ENCODE results near the gene NEXN. TPM values are rescaled to one million over a fixed set of nuclear protein-coding genes. Genes with fewer than 3 reads are reported as not detected.

Gene NEXN
- total RNA-seq, 1 donor, result 16.8 TPM

DNA sequence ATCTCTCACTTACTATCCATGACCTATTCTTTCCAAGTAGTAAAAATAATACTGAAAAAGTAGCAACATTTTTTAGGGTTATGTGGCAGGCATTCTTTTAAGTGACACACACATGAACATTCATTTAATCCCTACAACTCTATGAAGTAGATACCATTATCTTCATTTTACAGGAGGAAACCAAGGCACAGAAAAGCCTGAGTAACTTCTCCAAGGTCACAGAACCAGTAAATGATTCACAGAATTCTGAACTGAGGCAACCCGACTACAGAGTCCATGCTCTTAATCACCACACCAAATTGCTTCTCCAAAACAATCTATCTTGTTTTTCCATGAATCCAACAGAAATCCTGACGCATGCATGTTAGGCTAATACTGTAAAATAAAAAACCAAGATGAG is 73.0 kb downstream of the NEXN start:
- TF ChIP-seq, protein P1, sequence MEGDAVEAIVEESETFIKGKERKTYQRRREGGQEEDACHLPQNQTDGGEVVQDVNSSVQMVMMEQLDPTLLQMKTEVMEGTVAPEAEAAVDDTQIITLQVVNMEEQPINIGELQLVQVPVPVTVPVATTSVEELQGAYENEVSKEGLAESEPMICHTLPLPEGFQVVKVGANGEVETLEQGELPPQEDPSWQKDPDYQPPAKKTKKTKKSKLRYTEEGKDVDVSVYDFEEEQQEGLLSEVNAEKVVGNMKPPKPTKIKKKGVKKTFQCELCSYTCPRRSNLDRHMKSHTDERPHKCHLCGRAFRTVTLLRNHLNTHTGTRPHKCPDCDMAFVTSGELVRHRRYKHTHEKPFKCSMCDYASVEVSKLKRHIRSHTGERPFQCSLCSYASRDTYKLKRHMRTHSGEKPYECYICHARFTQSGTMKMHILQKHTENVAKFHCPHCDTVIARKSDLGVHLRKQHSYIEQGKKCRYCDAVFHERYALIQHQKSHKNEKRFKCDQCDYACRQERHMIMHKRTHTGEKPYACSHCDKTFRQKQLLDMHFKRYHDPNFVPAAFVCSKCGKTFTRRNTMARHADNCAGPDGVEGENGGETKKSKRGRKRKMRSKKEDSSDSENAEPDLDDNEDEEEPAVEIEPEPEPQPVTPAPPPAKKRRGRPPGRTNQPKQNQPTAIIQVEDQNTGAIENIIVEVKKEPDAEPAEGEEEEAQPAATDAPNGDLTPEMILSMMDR (IDR thresholded peaks at IDR 0.05; ENCODE audit: insufficient read depth, low read depth, low read length), result no peak
- DNase-seq (ENCODE audit: low read depth), result no peak
- no peak overlapping the region for H3K4me3 ChIP-seq (ENCODE audit: low read depth, low read length)

DNA sequence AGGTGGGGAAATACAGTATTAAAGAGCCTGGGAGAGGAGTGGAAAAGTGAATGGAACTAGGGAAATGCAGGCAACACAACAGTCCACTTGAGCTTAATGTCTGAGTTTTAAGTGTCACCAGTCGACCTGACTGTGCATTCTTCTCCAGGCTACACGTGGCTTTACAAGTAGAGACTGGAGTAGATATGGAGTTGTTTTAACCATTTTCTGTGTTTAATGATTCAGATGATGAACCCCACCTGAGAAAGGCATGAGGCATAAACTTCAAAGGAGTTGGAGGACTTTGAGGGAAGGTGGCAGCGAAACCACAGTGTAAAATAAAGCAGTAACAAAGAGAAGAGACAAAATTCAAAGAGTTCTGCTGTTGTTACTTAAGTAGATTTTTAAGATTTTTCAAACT is 77.9 kb downstream of the NEXN start:
- DNase-seq (ENCODE audit: low read depth), result no peak
- TF ChIP-seq, protein P1 (IDR thresholded peaks at IDR 0.05; ENCODE audit: insufficient read depth, low read depth, low read length), result no peak

DNA sequence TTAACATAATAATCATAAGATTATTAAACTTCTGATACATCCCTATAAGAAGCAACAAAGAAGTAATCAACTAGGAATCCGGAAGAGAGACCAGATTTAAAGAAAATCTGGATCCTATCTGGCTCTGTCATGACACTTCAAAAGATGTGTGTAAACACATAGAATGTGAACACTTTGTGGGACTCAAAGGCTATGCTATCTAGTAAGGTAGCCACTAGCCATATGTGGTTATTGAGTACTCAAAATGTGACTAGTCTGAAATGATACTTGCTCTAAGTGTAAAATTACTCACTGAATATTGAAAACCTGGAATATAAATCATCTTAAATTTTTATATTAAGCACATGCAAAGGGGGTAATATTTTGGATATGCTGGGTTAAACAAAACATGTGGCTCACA is 81.8 kb downstream of the NEXN start:
- no peak for DNase-seq (ENCODE audit: low read depth)
- TF ChIP-seq, protein P1 (IDR thresholded peaks at IDR 0.05; ENCODE audit: insufficient read depth, low read depth, low read length), result no peak
- H3K4me3 ChIP-seq (ENCODE audit: low read depth, low read length), result no peak overlapping the region

More for the DNA sequence above, 77.9 kb downstream of the NEXN start:
- no peak overlapping the region for H3K4me3 ChIP-seq (ENCODE audit: low read depth, low read length)

DNA sequence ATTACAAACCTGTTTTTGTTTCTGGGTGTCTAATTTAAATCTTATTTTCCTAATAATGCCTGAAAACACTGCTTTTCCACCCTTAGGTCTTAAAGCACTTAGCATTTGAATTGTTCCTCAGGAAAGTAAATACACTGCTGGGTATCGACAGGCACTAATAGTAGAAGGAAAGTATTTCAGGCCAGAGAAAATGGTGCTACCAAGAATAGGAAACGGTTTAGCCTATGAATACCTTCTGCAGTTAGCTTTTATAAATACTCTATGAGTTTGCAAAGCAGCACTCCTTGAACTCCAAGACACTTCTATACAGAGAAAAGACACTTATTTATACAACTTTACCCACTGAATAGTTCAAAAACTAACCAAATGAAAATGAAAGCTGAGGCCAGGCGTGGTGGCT is 83.7 kb downstream of the NEXN start:
- no peak overlapping the region for H3K4me3 ChIP-seq (ENCODE audit: low read depth, low read length)
- DNase-seq (ENCODE audit: low read depth), result no peak
- TF ChIP-seq, protein P1 (IDR thresholded peaks at IDR 0.05; ENCODE audit: insufficient read depth, low read depth, low read length), result no peak

DNA sequence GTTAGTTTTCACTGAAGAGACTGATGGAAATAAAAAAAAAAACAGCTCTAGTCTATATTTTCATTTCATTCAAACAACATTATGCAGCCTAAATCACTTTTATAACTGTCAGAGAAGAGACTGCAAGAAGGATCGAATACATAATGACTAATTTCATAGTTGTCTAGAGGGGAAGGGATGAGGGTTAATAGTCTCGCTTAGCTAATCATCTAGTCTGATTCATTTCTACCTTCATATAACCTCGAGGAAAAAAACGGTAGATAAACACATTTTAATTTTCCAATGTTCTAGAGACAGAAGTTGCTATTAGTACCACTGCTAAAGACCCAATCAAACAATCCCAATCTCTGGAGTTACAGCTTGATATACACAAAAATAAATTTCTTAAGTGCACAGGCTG is 87.0 kb downstream of the NEXN start:
- peak; percentile 32 for DNase-seq (ENCODE audit: low read depth)
- TF ChIP-seq, protein P1 (IDR thresholded peaks at IDR 0.05; ENCODE audit: insufficient read depth, low read depth, low read length), result no peak
- H3K4me3 ChIP-seq (ENCODE audit: low read depth, low read length), result peak overlapping the region; percentile 96

DNA sequence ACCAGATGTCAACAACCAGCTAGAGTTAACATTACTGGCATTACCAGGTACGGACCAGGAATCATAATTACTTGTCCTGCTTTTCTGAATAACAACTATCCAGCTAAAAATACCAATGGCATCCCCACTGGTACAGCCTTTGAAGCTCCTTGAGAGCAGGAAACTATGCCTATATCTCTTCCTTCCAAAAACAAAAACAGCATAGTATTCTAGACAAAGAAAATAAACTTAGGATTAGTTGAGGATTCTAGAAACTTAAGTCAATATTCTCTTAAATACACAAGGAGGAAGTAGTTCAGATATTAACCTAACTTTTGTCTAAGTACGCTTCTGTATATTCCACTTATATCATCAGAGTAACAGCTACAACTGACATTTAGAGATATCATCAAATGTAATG is 87.5 kb downstream of the NEXN start:
- DNase-seq (ENCODE audit: low read depth), result no peak
- H3K4me3 ChIP-seq (ENCODE audit: low read depth, low read length), result peak overlapping the region; percentile 96
- TF ChIP-seq, protein P1 (IDR thresholded peaks at IDR 0.05; ENCODE audit: insufficient read depth, low read depth, low read length), result no peak

DNA sequence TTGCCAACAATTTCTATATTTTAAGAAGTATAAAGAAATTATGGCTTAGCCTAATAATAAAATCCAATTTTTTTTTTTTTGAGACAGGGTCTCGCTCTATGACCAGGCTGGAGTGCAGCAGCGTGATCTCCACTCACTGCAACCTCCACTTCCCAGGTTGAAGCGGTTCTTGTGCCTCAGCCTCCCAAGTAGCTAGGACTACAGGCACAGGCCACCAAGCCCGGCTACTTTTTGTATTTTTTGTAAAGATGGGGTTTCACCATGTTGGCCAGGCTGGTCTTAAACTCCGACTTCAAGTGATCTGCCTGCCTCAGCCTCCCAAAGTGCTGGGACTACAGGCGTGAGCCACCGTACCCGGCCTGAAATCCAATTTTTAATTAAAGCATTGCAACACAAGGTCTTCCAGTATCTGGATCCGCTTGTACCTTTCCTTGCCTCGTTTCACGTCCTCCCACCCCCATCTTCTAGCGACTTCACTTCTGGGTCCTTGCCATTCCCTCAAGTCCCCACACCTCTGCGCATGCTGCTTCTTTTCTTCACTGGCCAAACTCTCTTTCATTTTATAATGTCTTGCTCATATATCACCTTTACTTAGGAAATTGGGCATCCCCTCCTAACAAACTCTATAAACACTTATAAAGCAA is 88.1 kb downstream of the NEXN start:
- H3K4me3 ChIP-seq (ENCODE audit: low read depth, low read length), result peak overlapping the region; percentile 96
- TF ChIP-seq, protein P1 (IDR thresholded peaks at IDR 0.05; ENCODE audit: insufficient read depth, low read depth, low read length), result no peak
- DNase-seq (ENCODE audit: low read depth), result peak; percentile 14

All from fibroblast of villous mesenchyme (primary cell).